BJ (cell line): ENCODE data around the gene NTNG1. TPM values are rescaled to one million over a fixed set of nuclear protein-coding genes. Genes with fewer than 3 reads are reported as not detected.

ENCODE experiments used
- CTCF ChIA-PET: fragments of 350-600 bp; formaldehyde crosslinking; extraction: SDS; loops from one replicate; lab custom pipeline; 2021; ENCODE audit warnings: antibody characterized with exemption, inconsistent platforms; lab: Yijun Ruan, JAX
- POLR2A ChIA-PET: fragments of 300-600 bp; sonication (Branson Sonifier 250); formaldehyde crosslinking; extraction: SDS; loops from one replicate; lab custom pipeline; 2021; ENCODE audit warnings: antibody characterized with exemption; lab: Charles Lee
- DNase-seq: peaks from one replicate; pipeline ENCODE4 v3.0.0-alpha.2; 2011; ENCODE audit warnings: low read depth
- H3K27me3 ChIP-seq: 2 replicates; pipeline ENCODE4 v1.6.0; 2011; ENCODE audit warnings: low read length; ENCODE audit not compliant: control insufficient read depth, insufficient read depth
- H3K36me3 ChIP-seq: 2 replicates; pipeline ENCODE4 v1.5.1; 2011; ENCODE audit warnings: low read length; ENCODE audit not compliant: control insufficient read depth, insufficient read depth
- H3K4me3 ChIP-seq: 2 replicates; pipeline ENCODE4 v1.5.1; 2011; ENCODE audit warnings: low read depth, mild to moderate bottlenecking, control low read depth, low read length
- polyA plus RNA-seq: library from polyadenylated mRNA; depleted of rRNA; stranded (reverse); fragments of >200 nt; gene quantifications from 2 replicates; pipeline ENCODE4 v1.2.3, GENCODE V29; 2011
- TF ChIP-seq, protein P1 (sequence below): IDR thresholded peaks from 2 replicates; pipeline ENCODE4 v1.5.1; 2011; ENCODE audit warnings: low read depth, mild to moderate bottlenecking, control low read depth, inconsistent platforms, low read length, moderate library complexity; ENCODE audit not compliant: insufficient read depth

NTNG1 gene
- polyA plus RNA-seq, 1 experiment, result 3.3 TPM

DNA sequence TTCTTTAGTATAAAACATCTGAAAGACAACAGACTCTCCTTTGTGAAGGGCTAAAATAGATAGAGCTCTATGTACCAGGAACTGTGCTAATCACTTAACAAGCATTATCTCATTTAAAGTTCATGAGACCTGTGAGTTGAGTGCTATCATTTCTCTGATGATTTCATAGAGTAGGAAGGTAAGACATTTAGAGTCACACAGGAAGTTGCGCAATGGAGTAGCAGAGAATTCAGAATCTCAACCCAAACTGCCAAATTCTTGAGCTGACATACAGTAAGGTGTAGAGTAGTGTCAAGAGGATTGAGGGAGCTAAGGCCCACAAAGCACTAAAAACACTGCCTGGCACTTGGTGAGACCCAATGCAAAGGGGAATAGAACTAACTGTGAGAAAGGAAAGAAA, 384.3 kb downstream of the NTNG1 start:
- POLR2A ChIA-PET, result no interaction called here
- TF ChIP-seq, protein P1, sequence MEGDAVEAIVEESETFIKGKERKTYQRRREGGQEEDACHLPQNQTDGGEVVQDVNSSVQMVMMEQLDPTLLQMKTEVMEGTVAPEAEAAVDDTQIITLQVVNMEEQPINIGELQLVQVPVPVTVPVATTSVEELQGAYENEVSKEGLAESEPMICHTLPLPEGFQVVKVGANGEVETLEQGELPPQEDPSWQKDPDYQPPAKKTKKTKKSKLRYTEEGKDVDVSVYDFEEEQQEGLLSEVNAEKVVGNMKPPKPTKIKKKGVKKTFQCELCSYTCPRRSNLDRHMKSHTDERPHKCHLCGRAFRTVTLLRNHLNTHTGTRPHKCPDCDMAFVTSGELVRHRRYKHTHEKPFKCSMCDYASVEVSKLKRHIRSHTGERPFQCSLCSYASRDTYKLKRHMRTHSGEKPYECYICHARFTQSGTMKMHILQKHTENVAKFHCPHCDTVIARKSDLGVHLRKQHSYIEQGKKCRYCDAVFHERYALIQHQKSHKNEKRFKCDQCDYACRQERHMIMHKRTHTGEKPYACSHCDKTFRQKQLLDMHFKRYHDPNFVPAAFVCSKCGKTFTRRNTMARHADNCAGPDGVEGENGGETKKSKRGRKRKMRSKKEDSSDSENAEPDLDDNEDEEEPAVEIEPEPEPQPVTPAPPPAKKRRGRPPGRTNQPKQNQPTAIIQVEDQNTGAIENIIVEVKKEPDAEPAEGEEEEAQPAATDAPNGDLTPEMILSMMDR, result no peak
- Histone ChIP-seq H3K4me3 (no peak overlapping the region), H3K36me3 (no peaks in the 10 kb centered on the region), H3K27me3 (no peaks in the 10 kb centered on the region)
- no peak for DNase-seq
- CTCF ChIA-PET, result interaction anchor here (0.5 to 0.9 kb wide), 2 partner anchors 90 to 247 kb away, joined by 3 read pairs; no protein-coding TSS in a partner anchor

DNA sequence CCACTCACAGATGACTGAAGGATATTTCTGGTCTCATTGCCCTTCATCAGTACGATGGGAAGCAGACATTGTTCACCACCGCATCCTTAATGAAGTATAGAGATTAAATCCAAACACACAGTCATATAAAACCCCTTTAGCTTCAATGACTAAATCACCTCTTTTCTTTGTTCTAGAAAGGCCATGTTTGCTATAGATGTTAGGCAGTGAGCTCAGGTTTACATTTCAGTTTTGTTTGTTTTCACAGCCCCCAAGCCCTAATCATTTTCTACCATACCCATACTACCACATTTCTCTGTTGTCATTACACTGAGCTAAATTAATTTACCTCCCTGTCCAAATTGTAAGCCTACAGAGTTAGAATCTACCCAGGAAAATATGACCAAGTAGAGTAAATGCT, 385.1 kb downstream of the NTNG1 start:
- TF ChIP-seq, protein P1, result no peak
- no peak for DNase-seq
- Histone ChIP-seq H3K27me3 (no peaks in the 10 kb centered on the region), H3K4me3 (no peak overlapping the region), H3K36me3 (no peaks in the 10 kb centered on the region)
- POLR2A ChIA-PET, result no interaction called here
- CTCF ChIA-PET, result interaction anchor here (0.6 to 1.5 kb wide), 3 partner anchors 10 to 249 kb away, joined by 3 read pairs; no protein-coding TSS in a partner anchor

DNA sequence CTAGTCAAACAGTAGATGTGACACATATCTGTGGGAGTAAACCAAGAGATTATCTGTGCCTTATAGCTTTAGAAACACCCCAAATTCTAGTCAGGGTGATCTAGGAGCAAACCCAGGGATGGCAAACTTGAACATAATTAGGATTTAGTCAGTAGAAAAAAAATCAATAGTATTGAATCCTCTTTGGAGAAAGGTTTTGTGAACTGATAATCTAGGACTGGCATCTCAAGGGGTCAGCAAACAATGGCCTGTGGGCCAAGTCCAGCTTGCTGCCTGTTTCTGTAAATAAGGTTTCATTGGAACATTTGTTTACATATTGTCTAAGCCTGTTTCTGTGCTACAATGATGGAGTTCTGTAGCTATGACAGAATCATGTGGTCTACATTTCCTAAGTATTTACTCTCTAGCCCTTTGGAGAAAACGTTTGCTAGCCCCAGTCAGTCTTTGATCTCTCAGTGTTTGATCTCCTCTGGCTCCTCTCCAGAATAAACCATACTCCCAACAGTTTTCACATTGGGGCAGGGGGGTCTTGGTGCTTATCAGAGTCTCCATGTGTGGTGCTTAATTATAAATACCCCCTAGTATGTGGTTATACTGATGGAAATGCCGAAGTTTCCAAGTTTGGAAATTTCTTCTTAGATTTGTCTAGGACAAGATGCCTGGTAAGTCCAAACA, 385.8 kb downstream of the NTNG1 start:
- ChIA-PET CTCF (interaction anchor here (0.6 to 6.3 kb wide), 3 partner anchors 9 to 251 kb away, joined by 3 to 57 read pairs (median 3); no protein-coding TSS in a partner anchor), POLR2A (no interaction called here)
- DNase-seq, result no peak
- no peaks in the 10 kb centered on the region for H3K27me3 ChIP-seq
- no peak overlapping the region for H3K4me3 ChIP-seq
- no peaks in the 10 kb centered on the region for H3K36me3 ChIP-seq
- TF ChIP-seq, protein P1, result no peak

DNA sequence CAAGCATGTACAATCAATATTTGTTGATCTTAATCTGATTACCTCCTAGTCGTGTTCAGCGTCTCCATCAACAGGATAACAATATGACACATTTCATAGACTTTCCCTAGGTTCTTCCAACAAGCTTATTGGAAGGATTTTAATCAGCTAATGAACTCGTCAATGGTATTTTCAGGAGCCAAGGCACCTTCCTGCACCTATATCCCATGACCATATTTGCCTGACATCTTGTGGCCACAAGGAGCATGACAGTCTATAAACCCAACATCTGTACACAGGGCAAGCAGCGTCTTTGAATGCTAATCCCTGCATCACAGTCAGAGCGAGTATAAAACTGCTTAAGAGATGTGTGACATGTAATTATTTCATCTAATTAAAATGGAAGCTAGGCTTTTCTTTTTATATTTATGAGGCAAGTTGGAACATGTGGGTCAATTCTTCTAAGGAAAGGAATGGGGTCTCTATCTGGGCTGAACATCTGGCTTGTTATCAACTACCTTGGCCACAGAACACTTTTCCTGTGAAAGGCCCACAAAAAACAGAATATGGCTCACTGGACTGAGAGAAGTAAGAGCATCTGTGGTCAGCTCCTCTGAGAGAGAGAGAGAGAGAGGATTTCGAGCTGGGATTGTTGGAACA, 388.8 kb downstream of the NTNG1 start:
- TF ChIP-seq, protein P1, result peak; percentile 81
- ChIA-PET CTCF (interaction anchor here (0.6 to 6.3 kb wide), 19 partner anchors 8 to 473 kb away, joined by 3 to 57 read pairs (median 3); partner anchors contain the start of gene PRMT6), POLR2A (no interaction called here)
- no peak overlapping the region for H3K4me3 ChIP-seq
- no peaks in the 10 kb centered on the region for H3K27me3 ChIP-seq
- DNase-seq, result no peak
- no peaks in the 10 kb centered on the region for H3K36me3 ChIP-seq

DNA sequence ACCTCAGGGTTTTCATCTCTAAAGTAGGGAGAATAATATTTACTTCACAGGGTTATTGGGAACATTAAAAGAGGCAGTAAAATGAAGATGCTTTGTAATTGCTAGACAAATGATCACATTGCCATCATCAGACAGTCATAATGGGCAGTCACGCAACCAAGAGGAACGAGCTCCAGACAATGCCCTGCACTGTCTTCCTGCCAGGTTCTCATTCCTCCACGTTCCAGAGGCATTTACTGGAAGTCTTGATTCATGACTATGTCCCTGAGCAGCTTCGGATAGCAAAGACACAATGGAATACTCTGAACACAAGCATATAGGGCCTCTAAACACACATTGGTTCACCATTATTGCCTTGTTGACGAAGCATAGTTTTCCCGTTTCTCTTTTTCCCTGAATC, 389.7 kb downstream of the NTNG1 start:
- DNase-seq, result peak; percentile 12
- Histone ChIP-seq H3K4me3 (no peak overlapping the region), H3K36me3 (no peaks in the 10 kb centered on the region), H3K27me3 (no peaks in the 10 kb centered on the region)
- TF ChIP-seq, protein P1, result no peak
- ChIA-PET POLR2A (no interaction called here), CTCF (interaction anchor here (0.5 to 6.3 kb wide), 7 partner anchors 8 to 1571 kb away, joined by 3 to 57 read pairs (median 4); no protein-coding TSS in a partner anchor)
